ENCODE results near the gene DNAJB12. TPM values are rescaled to one million over a fixed set of nuclear protein-coding genes. Genes with fewer than 3 reads are reported as not detected.

The DNAJB12 gene
- total RNA-seq, 1 donor from 2014 or later, result 46.1 TPM

DNA sequence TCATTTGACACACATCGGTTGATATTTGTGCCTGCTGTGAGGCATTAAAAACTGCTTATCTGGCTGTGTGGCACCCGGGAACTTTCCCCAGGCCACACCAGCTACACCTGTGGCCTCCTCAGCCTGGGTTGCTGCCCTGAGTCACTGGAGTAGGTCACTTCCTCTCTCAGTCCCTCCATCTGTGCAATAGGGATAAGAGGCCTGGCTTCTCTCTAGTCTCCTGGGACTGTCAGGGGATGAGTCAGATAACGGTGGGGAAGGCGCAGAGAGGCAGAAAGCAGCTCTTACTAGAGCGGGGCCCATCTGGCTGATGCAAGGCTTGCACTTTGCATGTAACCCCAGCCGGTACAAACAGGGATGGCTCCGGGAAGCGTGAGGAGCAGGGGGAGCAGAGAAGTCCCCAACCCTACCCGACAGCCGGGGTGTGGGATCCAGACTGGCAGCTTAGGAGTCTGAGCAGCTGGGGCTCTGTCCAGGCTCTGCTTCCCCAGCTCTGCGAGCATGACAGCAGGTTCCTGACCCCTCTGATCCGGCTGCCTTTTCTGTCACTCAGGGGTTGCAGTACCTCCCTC lies 34.0 kb downstream of the DNAJB12 start:
- Histone ChIP-seq H3K9me3 (no peaks in the 10 kb centered on the region), H3K4me1 (peaks cover 15 to 48% of the 10 kb centered on the region in 2 donors), H3K27ac (peak overlapping the region; percentile 83 to 90), H3K4me3 (no peak overlapping the region), H3K36me3 (no peaks in the 10 kb centered on the region), H3K27me3 (no peaks in the 10 kb centered on the region)
- peak; percentile 68 to 92 for DNase-seq (ENCODE audit: low spot score in 2 of 2)
- intact Hi-C loops (cut with DNase I), result no loop called here
- TF ChIP-seq, protein P1, sequence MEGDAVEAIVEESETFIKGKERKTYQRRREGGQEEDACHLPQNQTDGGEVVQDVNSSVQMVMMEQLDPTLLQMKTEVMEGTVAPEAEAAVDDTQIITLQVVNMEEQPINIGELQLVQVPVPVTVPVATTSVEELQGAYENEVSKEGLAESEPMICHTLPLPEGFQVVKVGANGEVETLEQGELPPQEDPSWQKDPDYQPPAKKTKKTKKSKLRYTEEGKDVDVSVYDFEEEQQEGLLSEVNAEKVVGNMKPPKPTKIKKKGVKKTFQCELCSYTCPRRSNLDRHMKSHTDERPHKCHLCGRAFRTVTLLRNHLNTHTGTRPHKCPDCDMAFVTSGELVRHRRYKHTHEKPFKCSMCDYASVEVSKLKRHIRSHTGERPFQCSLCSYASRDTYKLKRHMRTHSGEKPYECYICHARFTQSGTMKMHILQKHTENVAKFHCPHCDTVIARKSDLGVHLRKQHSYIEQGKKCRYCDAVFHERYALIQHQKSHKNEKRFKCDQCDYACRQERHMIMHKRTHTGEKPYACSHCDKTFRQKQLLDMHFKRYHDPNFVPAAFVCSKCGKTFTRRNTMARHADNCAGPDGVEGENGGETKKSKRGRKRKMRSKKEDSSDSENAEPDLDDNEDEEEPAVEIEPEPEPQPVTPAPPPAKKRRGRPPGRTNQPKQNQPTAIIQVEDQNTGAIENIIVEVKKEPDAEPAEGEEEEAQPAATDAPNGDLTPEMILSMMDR (IDR thresholded peaks at IDR 0.05), result no peak

DNA sequence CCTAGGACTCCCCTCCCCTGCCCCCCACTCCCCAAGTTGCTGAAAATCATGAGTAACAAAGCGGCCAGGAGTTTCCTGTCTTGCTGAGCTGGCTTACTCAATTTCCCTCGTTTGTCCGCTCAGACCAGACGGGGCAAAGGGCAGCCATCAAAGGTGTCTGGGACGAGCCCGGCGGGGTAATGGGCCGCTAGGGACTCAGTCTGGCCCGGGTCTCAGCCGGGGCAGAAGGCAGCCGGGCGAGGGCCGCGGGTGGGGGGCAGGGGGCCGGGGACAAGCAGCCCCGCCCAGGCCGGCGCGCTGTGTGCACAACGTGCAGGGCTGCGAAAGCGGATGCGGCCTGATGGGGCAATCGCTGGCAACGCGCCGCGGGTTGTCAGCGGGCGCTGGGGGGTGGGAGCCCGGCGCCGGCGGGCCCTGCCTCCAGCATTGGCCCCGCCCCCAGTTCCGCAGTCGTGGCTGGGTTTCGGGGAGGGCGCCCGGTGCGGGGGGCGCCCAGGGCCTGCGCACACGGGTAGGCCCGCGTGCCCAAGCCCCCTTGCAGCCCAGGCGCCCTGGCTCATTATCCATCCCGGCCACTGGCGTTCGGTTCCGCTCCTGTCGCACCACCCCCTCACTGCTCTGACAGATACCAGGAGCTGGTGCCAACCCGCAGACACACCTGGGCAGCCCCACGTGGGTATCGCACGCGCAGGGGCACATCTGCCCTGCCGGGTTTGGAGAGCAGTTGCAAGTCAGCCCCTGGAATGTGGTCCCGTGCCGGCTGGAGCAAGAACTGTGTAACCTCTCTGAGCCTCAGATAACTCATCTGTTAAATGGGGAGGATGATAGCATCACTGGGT lies 35.1 kb downstream of the DNAJB12 start:
- Histone ChIP-seq H3K4me3 (peak overlapping the region; percentile 63 to 66), H3K36me3 (no peaks in the 10 kb centered on the region), H3K27ac (peak overlapping the region; percentile 83 to 90), H3K4me1 (peaks cover 21 to 45% of the 10 kb centered on the region in 2 donors), H3K9me3 (no peaks in the 10 kb centered on the region), H3K27me3 (no peaks in the 10 kb centered on the region)
- TF ChIP-seq, protein P1 (IDR thresholded peaks at IDR 0.05), result no peak
- peak; percentile 63 to 95 for DNase-seq (ENCODE audit: low spot score in 2 of 2)
- intact Hi-C loops (cut with DNase I), result loop anchor here (1.0 to 5.0 kb wide), 3 partner anchors 21 to 102 kb away; partner anchors contain the start of genes ANAPC16 and ASCC1

DNA sequence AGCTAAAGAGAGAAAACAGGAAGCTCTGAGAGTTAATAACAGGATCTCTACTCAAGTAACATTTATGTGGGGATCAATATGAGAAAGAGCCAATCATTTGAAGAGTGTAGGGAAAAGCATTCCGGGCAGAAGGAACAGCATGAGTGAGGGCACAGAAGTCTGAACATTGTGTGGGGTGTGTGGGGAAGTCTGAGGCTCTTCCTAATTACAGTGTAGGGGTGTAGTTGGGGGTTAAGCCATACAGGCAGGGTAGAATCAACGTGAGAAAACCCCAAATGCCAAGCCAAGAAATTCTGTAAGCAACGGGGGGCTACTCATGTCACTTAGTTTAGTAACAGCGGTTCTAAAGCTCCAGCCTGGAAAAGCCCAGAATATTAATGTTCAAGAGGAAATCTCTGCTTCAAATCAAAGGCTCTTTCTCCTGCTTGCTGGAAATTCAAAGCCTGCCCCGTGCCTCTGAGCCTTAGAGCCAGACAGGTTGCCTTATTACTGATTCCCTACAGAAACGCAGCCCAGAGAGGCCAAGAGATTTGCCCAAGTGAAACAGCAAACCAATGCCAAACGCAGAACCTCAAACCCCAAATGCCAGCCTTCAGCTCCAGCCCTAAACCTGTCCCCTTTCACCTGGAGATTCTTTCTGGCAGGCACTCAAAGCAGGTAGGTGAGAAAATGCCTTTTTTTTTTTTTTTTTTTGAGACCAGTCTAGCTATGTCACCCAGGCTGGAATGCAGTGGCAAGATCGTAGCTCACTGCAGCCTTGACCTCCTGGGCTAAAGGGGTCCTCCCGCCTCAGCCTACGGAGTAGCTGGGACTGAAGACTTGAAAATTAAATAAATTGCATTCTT lies 36.1 kb downstream of the DNAJB12 start:
- intact Hi-C loops (cut with DNase I), result loop anchor here (1.0 to 5.0 kb wide), 3 partner anchors 20 to 101 kb away; partner anchors contain the start of genes ANAPC16 and ASCC1
- Histone ChIP-seq H3K36me3 (no peaks in the 10 kb centered on the region), H3K27ac (peak overlapping the region; percentile 83 to 90), H3K4me1 (peaks cover 21 to 44% of the 10 kb centered on the region in 2 donors), H3K27me3 (no peaks in the 10 kb centered on the region), H3K9me3 (no peaks in the 10 kb centered on the region), H3K4me3 (peak overlapping the region; percentile 63 to 66)
- TF ChIP-seq, protein P1 (IDR thresholded peaks at IDR 0.05), result no peak
- DNase-seq (ENCODE audit: low spot score in 2 of 2), result no peak

DNA sequence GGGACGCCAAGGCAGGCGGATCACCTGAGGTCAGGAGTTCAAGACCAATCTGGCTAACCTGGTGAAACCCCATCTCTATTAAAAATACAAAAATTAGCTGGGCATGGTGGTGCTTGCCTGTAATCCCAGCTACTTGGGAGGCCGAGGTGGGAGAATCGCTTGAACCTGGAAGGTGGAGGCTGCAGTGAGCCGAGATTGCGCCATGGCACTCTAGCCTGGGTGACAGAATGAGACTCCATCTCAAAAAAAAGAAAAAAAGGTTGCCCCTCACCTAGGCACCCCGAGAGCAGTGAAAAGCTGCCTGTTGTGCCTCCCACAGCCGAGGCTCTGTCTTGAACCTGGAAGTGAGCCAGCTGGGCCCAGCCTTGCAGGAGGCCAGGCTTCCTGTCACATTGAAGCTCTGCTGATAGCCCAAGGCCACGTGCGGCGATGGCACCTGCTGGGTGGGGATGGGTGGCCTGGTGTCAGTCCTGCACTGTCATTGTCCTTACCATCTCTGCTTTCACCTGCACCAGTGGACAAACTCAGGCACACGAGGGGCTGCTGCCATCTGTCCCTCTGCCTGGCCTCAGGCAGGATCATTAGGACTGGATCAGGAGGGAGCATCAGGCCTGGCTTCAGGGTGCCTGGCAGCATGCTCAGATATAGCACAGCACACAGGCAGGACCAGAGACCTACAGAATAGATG lies 37.8 kb downstream of the DNAJB12 start:
- no peak for DNase-seq (ENCODE audit: low spot score in 2 of 2)
- intact Hi-C loops (cut with DNase I), result loop anchor here (5.0 kb wide), 2 partner anchors 40 to 100 kb away; partner anchors contain the start of genes ANAPC16 and ASCC1
- H3K27ac ChIP-seq, result peak overlapping the region; percentile 61 to 72
- TF ChIP-seq, protein P1 (IDR thresholded peaks at IDR 0.05), result no peak
- no peaks in the 10 kb centered on the region for H3K9me3 ChIP-seq
- H3K36me3 ChIP-seq, result no peaks in the 10 kb centered on the region
- H3K4me3 ChIP-seq, result no peak overlapping the region
- H3K4me1 ChIP-seq, result peaks cover 21 to 44% of the 10 kb centered on the region in 2 donors
- H3K27me3 ChIP-seq, result no peaks in the 10 kb centered on the region

DNA sequence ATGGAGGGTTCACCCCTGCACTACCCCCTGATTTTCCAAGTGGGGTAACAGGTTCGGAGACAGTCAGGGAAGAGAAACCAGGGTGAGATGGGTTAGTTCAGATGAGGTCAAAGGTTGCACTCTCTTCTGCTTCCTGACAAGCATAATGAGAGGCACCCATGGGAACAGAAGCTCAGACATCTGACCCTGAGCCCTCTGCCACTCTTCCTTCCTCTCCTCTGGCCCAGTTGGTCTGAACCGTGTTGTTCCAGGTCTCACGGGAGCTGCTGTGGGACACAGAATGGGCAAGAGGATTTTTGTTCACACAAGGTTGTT lies 38.4 kb downstream of the DNAJB12 start:
- Histone ChIP-seq H3K27ac (peak overlapping the region; percentile 61 to 72), H3K36me3 (no peaks in the 10 kb centered on the region), H3K4me3 (no peak overlapping the region), H3K9me3 (no peaks in the 10 kb centered on the region), H3K27me3 (no peaks in the 10 kb centered on the region), H3K4me1 (peaks cover 21 to 44% of the 10 kb centered on the region in 2 donors)
- no peak for DNase-seq (ENCODE audit: low spot score in 2 of 2)
- intact Hi-C loops (cut with DNase I), result loop anchor here (5.0 kb wide), 2 partner anchors 39 to 99 kb away; partner anchors contain the start of genes ANAPC16 and ASCC1
- TF ChIP-seq, protein P1 (IDR thresholded peaks at IDR 0.05), result no peak
